Calu3 (cell line): ENCODE measurements around the gene KRTAP5-3. TPM values are rescaled to one million over a fixed set of nuclear protein-coding genes. Genes with fewer than 3 reads are reported as not detected.
"Not testable (repeated sequence)": the region's sequence is repeated elsewhere in the genome, so short reads cannot be mapped to it uniquely, and the experiment has no call there.

ENCODE experiments used
- BruUV-seq: library from RNA; stranded (reverse); fragments of 400-500 nt; replicated peaks from 2 replicates; lab custom pipeline; 2021; lab: Mats Ljungman, UMichigan
- CTCF ChIA-PET: fragments of 300-600 bp; sonication (Branson Sonifier 250); formaldehyde crosslinking; loops from one replicate; lab custom pipeline; 2022; ENCODE audit warnings: antibody characterized with exemption; lab: Charles Lee
- DNase-seq: peaks from one replicate; pipeline ENCODE4 v3.0.0; 2022
- H3K27ac Mint-ChIP-seq: one replicate; pipeline ENCODE4 v1.8.0; 2022; ENCODE audit warnings: mixed read lengths; ENCODE audit not compliant: unreplicated experiment
- H3K27me3 Mint-ChIP-seq: one replicate; pipeline ENCODE4 v1.8.0; 2022; ENCODE audit warnings: mixed read lengths; ENCODE audit not compliant: unreplicated experiment
- H3K36me3 Mint-ChIP-seq: one replicate; pipeline ENCODE4 v1.8.0; 2022; ENCODE audit warnings: mild to moderate bottlenecking, moderate library complexity, mixed read lengths; ENCODE audit not compliant: insufficient read depth, unreplicated experiment
- H3K4me1 Mint-ChIP-seq: one replicate; pipeline ENCODE4 v1.8.0; 2022; ENCODE audit warnings: mild to moderate bottlenecking, low read depth, mixed read lengths; ENCODE audit not compliant: unreplicated experiment
- H3K4me3 Mint-ChIP-seq: one replicate; pipeline ENCODE4 v1.8.0; 2022; ENCODE audit warnings: mild to moderate bottlenecking, low read depth, moderate library complexity, mixed read lengths; ENCODE audit not compliant: unreplicated experiment
- H3K9me3 Mint-ChIP-seq: one replicate; pipeline ENCODE4 v1.8.0; 2022; ENCODE audit warnings: low read depth, mixed read lengths; ENCODE audit not compliant: unreplicated experiment
- intact Hi-C: fragments of 100-400 bp; cut with micrococcal nuclease; formaldehyde crosslinking; loops from one replicate; pipeline ENCODE4 v1.10.0; 2022; ENCODE audit not compliant: unreplicated experiment
- total RNA-seq: library from RNA; stranded (reverse); gene quantifications from 2 replicates; pipeline ENCODE4 v1.2.3, GENCODE V29; 2022
- TF ChIP-seq, protein P1 (sequence below): fragments of 200-600 bp; IDR thresholded peaks from one replicate; pipeline ENCODE4 v1.8.0; 2022; ENCODE audit warnings: antibody characterized with exemption; ENCODE audit not compliant: unreplicated experiment

The KRTAP5-3 gene
- total RNA-seq, 1 experiment from 2014 or later = not detected

GRCh38 chr11:1623716-1624115, 15.5 kb upstream of the KRTAP5-3 start:
- no peaks in the 10 kb centered on the region for H3K9me3 Mint-ChIP-seq
- H3K36me3 Mint-ChIP-seq = no peaks in the 10 kb centered on the region
- CTCF ChIA-PET = no interaction called here
- no peak overlapping the region for H3K4me3 Mint-ChIP-seq
- no TSS peak for BruUV-seq
- no peak for DNase-seq
- TF ChIP-seq, protein P1, sequence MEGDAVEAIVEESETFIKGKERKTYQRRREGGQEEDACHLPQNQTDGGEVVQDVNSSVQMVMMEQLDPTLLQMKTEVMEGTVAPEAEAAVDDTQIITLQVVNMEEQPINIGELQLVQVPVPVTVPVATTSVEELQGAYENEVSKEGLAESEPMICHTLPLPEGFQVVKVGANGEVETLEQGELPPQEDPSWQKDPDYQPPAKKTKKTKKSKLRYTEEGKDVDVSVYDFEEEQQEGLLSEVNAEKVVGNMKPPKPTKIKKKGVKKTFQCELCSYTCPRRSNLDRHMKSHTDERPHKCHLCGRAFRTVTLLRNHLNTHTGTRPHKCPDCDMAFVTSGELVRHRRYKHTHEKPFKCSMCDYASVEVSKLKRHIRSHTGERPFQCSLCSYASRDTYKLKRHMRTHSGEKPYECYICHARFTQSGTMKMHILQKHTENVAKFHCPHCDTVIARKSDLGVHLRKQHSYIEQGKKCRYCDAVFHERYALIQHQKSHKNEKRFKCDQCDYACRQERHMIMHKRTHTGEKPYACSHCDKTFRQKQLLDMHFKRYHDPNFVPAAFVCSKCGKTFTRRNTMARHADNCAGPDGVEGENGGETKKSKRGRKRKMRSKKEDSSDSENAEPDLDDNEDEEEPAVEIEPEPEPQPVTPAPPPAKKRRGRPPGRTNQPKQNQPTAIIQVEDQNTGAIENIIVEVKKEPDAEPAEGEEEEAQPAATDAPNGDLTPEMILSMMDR = no peak
- intact Hi-C loops = no loop called here
- no peaks in the 10 kb centered on the region for H3K4me1 Mint-ChIP-seq
- H3K27ac Mint-ChIP-seq = no peak overlapping the region
- H3K27me3 Mint-ChIP-seq = peaks cover 81% of the 10 kb centered on the region

- TF ChIP-seq, protein P1 = no peak
- Mint-ChIP-seq H3K27ac (no peak within 1 kb of the TSS), H3K4me3 (no peak within 1 kb of the TSS), H3K9me3 (no peaks in the 10 kb centered on the region), H3K4me1 (no peaks in the 10 kb centered on the region), H3K27me3 (peaks cover 88% of the 10 kb centered on the region), H3K36me3 (no peaks in the 10 kb centered on the region)
- CTCF ChIA-PET = no interaction called here
- BruUV-seq = no TSS peak
- DNase-seq = no peak
- intact Hi-C loops = no loop called here
Observed at GRCh38 chr11:1622086-1622485, 13.8 kb upstream of the KRTAP5-3 start, which contains the start of gene KRTAP5-4. TSS of gene KRTAP5-4 (minus strand) at chr11:1622138. CDS start at chr11:1622093, 45 bp downstream.

DNA sequence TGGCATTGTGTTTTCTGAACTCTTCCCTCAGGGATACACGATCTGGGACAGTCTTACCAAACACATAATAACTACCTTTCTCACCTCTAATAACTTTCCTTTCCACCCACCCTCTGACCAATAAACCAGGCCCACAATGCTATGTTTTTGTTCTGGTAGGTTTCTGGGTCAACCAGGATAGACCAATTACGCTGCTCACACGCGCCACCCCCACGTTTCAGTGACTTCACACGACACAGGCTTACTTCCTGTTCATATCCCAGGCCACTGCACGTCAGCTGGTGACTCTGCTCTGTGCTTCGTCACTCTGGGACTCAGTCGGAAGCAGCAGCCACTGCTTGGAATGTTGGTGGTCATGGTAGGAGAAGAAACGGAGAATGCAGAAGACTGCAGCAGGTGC, 11.2 kb upstream of the KRTAP5-3 start:
- CTCF ChIA-PET = no interaction called here
- Mint-ChIP-seq H3K27me3 (peaks cover 88% of the 10 kb centered on the region), H3K4me1 (no peaks in the 10 kb centered on the region), H3K27ac (no peak overlapping the region), H3K36me3 (no peaks in the 10 kb centered on the region), H3K9me3 (no peaks in the 10 kb centered on the region), H3K4me3 (no peak overlapping the region)
- TF ChIP-seq, protein P1 = no peak
- no peak for DNase-seq
- intact Hi-C loops = no loop called here
- BruUV-seq = no TSS peak

GRCh38 chr11:1618231-1618630, 10.0 kb upstream of the KRTAP5-3 start:
- no peak overlapping the region for H3K4me3 Mint-ChIP-seq
- intact Hi-C loops = no loop called here
- H3K36me3 Mint-ChIP-seq = no peaks in the 10 kb centered on the region
- H3K27me3 Mint-ChIP-seq = peaks cover 89% of the 10 kb centered on the region
- CTCF ChIA-PET = no interaction called here
- no TSS peak for BruUV-seq
- H3K9me3 Mint-ChIP-seq = no peaks in the 10 kb centered on the region
- H3K27ac Mint-ChIP-seq = no peak overlapping the region
- no peaks in the 10 kb centered on the region for H3K4me1 Mint-ChIP-seq
- no peak for DNase-seq
- TF ChIP-seq, protein P1 = no peak

DNA sequence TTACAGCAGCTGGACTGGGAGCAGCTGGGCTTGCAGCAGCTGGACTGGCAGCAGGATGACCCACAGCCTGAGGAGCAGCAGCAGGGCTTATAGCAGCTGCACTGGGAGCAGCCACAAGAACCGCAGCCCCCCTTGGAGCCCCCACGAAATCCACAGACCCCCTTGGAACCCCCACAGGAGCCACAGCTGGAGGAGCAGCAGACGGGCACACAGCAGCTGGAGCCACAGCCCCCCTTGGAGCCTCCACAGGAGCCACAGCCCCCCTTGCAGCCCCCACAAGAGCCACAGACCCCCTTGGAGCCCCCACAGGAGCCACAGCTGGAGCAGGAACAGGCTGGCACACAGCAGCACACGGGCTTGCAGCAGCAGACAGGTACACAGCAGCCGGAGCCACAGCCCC, 362 bp downstream of the KRTAP5-3 start:
- intact Hi-C loops, H3K9me3 Mint-ChIP-seq, H3K36me3 Mint-ChIP-seq, H3K4me3 Mint-ChIP-seq, DNase-seq, BruUV-seq, H3K4me1 Mint-ChIP-seq, CTCF ChIA-PET, H3K27ac Mint-ChIP-seq: not testable (repeated sequence)
- H3K27me3 Mint-ChIP-seq = peaks cover 88% of the 10 kb centered on the region

DNA sequence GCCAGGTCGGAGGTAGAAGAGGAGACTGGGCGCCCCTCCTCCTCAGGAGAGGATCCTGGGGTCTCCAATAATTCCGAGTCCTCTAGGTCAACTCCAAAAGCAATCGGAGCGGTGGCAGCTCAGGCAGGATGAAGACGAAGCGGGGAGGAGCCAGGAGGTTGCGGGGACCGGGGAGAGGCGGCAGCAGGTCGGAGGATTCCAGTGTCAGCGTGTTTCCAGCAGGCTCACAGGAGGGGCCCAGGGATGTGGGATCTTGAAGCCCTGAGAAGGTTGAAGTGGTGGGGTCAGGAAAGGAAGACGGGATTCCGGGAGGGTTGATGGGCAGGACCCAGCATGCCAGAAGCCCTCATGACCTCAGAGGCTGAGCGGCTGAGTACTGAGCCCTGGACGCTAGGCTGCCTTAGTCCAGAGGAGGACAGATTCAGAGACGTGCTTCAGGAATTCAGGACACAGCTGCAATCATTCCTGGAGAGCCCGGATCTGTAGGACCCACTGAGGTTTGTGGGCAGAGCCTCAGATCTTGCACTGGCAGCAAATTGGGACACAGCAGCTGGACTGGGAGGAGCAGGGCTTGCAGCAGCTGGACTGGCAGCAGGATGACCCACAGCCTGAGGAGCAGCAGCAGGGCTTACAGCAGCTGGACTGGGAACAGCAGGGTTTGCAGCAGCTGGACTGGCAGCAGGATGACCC, 962 bp downstream of the KRTAP5-3 start:
- H3K27me3 Mint-ChIP-seq = peaks cover 88% of the 10 kb centered on the region
- BruUV-seq = not testable (repeated sequence)

GRCh38 chr11:1605923-1606322, 2.3 kb downstream of the KRTAP5-3 start:
- DNase-seq, H3K4me1 Mint-ChIP-seq, H3K9me3 Mint-ChIP-seq, intact Hi-C loops, H3K27ac Mint-ChIP-seq, H3K4me3 Mint-ChIP-seq, BruUV-seq, H3K36me3 Mint-ChIP-seq: not testable (repeated sequence)
- peaks cover 88% of the 10 kb centered on the region for H3K27me3 Mint-ChIP-seq
- CTCF ChIA-PET = interaction anchor here (1.0 to 1.1 kb wide), 2 partner anchors 11 to 26 kb away, joined by 3 read pairs; no protein-coding TSS in a partner anchor

More for the DNA sequence above, 962 bp downstream of the KRTAP5-3 start:
- H3K27ac Mint-ChIP-seq, DNase-seq, intact Hi-C loops, H3K36me3 Mint-ChIP-seq, H3K9me3 Mint-ChIP-seq, H3K4me3 Mint-ChIP-seq, H3K4me1 Mint-ChIP-seq, CTCF ChIA-PET: not testable (repeated sequence)
